Kidney tubule cell (primary cell): ENCODE data around the gene TGM5.

Source experiments
- DNase-seq: peaks from one replicate; pipeline ENCODE4 v3.0.0-alpha.2; 2018; ENCODE audit warnings: low spot score

Gene TGM5

DNA sequence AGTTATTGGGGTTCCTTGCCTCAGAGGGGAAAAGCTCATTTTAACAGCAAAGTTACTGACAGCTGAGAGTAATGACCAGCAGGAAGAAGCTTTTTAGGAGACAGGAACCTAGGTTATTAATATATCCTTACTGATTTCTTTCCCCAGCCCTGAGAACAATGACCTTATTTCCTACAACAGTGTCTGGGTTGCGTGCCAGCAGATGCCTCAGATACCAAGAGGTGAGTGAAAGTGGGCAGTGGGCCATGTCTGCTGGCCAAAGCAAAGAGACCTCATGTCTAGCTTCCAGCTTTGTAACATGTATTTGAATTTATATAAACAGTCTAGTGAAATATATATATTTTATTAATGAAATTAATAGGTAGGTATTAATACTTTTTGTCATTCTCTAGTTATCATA lies 76.5 kb downstream of the TGM5 start:
- peak; percentile 15 for DNase-seq

- DNase-seq = no peak
Measured at GRCh38 chr15:43189296-43189695, 77.4 kb downstream of the TGM5 start.

- peak; percentile 64 for DNase-seq
Measured at GRCh38 chr15:43187544-43188155, 79.1 kb downstream of the TGM5 start.

DNA sequence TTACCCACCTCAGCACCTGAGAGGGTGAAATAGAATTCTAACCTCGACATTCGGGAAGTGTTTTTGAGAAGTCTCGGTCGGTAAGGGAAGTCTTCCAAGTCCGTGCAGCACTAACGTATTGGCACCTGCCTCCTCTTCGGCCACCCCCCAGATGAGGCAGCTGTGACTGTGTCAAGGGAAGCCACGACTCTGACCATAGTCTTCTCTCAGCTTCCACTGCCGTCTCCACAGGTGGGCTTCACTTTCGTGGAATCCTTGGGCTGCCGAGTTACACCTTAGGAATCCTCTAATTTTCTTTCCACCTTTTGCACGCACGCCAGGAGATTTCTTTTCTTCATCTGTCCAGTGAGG lies 80.8 kb downstream of the TGM5 start:
- peak; percentile 46 for DNase-seq

DNA sequence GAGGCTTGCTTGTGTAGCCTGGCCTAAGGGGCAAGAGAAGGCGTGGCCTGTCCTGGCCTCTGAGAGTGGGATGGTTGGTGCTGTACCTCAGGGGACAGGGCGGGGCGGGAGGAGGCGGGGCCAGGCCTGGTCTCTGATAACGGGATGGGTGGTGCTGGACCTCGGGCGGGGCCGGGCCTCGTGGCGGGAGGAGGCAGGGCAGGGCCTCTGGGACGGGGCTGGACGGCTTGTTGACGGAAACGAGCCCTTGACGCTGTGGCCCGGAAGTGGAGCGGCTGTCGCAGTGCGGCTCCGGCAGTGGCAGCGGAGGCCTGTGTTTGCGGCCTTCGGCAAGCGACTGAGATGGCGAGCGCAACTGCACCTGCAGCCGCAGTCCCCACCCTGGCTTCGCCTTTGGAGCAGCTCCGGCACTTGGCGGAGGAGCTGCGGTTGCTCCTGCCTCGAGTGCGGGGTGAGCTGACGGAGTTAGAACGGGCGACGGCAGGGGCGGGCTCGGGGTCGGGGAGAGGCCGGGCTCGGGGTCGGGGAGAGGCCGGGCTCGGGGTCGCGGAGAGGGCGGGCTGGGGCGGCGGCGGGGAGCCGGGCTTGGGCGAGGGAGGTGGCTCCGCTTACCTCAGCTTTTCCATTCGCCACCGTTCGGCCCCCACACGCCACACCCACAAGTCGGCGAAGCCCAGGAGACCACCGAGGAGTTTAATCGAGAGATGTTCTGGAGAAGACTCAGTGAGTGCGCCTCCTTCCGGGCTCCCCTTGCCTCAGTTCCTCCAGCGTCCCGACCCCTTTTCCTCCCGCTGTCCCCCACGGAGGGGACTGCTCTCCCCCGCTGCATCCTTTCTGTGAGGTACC lies 81.3 kb downstream of the TGM5 start, which contains the start of gene CCNDBP1:
TSS of gene CCNDBP1 (plus strand) at position 247 of the 846 bp plus-strand sequence. CDS start at position 343, 96 bp downstream.
- peak; percentile 90 for DNase-seq

- DNase-seq = no peak
Measured at GRCh38 chr15:43184407-43185124, 82.2 kb downstream of the TGM5 start.

DNA sequence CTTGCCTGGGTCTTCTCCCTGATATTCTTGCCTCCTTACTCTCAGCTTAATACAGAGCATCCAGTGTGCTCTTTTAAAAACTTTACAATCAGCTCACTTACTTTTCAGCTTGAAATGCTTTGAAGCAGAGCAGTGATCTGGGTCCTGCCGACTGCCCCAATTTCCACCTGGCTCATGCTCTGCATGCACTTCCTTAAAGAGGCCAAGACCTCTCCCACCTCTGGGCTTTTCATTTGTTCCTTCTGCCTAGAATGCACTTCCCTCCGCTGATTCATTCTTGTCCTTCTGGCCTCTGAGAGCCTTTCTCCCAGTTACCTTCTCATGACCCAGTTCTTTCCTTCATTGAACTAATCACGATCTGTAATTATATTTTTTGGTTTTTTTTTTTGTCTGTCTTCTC lies 83.5 kb downstream of the TGM5 start:
- DNase-seq = peak; percentile 6
